ENCODE measurements around the gene KRT85.

DNA sequence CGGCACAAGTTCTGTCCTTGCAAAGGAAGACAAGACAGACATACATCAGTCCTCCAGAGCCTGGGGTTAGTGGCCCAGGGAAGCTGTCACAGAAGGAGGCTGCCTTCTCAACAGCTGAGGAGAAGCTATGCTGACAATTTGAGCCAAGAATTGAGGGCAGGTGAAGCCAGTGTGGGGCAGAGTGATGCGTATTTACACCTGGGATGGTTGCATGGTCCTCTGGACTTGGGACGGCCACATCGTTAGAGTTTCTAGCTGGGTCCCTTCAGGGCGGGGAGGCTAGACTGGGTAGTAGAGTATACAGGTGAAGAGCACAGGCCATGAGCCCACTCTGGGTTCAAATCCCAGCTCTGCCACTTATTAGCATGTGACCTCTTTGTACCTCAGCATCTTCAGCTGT lies 16.5 kb downstream of the KRT85 start:
- TF ChIP-seq CTCF (IDR thresholded peaks at IDR 0.05) (no peak), POLR2A (IDR thresholded peaks at IDR 0.05) (no peak)

All from testis (tissue), 2 donors.